Heart left ventricle (tissue), 16 donors: ENCODE measurements around the gene RELA. TPM values are rescaled to one million over a fixed set of nuclear protein-coding genes. Genes with fewer than 3 reads are reported as not detected.
"Not testable (repeated sequence)": the region's sequence is repeated elsewhere in the genome, so short reads cannot be mapped to it uniquely, and the experiment has no call there.

Experiments
- ATAC-seq, 4 donors: fragments of 200-7000 bp; cut with Tn5 transposase; one replicate each; pipeline ENCODE4 v1.9.1; 2020 to 2022; ENCODE audit warnings: moderate library complexity in 4 of 4, mild to moderate bottlenecking in 3 of 4, moderate number of reproducible peaks in 1 of 4
- DNase-seq, 5 donors: peaks; one replicate each; pipeline ENCODE4 v3.0.0-alpha.2; 2020
- H3K27ac ChIP-seq, 12 donors: fragments of 200-600 bp; sonication (generic) in 4 of 12; one replicate each; pipeline versions ENCODE4 v1.5.0 to v1.8.0; 2016 to 2022; ENCODE audit warnings: mild to moderate bottlenecking in 2 of 12
- H3K27me3 ChIP-seq, 9 donors: fragments of 200-600 bp; sonication (generic) in 2 of 9; one replicate each; pipeline versions ENCODE4 v1.5.1 to v1.8.0; 2016 to 2022; ENCODE audit warnings: mild to moderate bottlenecking in 3 of 9
- H3K36me3 ChIP-seq, 9 donors: fragments of 200-600 bp; sonication (generic) in 2 of 9; one replicate each; pipeline versions ENCODE4 v1.5.0 to v1.8.0; 2018 to 2022; ENCODE audit warnings: mild to moderate bottlenecking in 2 of 9
- H3K4me1 ChIP-seq, 12 donors: fragments of 200-600 bp; sonication (generic) in 4 of 12; one replicate each; pipeline versions ENCODE4 v1.5.0 to v1.8.0; 2016 to 2022; ENCODE audit warnings: mild to moderate bottlenecking in 3 of 12
- H3K4me3 ChIP-seq, 12 donors: fragments of 200-600 bp; sonication (generic) in 4 of 12; one replicate each; pipeline versions ENCODE4 v1.5.0 to v1.8.0; 2017 to 2022; ENCODE audit warnings: mild to moderate bottlenecking in 9 of 12, moderate library complexity in 4 of 12
- H3K9me3 ChIP-seq, 12 donors: fragments of 200-600 bp; sonication (generic) in 4 of 12; one replicate each; pipeline versions ENCODE4 v1.5.0 to v1.8.0; 2016 to 2022; ENCODE audit warnings: mild to moderate bottlenecking in 1 of 12
- CTCF ChIP-seq, 12 donors: fragments of 200-600 bp; sonication (generic) in 4 of 12; IDR thresholded peaks; one replicate each; pipeline versions ENCODE4 v1.5.0 to v1.8.0; 2018 to 2022; ENCODE audit warnings: antibody characterized with exemption in 12 of 12, mild to moderate bottlenecking in 5 of 12
- POLR2A ChIP-seq, 2 donors: fragments of 450-650 bp; IDR thresholded peaks; one replicate each; pipeline ENCODE4 v1.6.1; 2017; ENCODE audit warnings: antibody characterized with exemption in 2 of 2, mild to moderate bottlenecking in 2 of 2, moderate library complexity in 2 of 2
- WGBS, 4 donors: extraction: QIAGEN DNeasy Blood & Tissue Kit in 2 of 4; methylation state at CpG; one replicate each; pipeline versions ENCODE4 v1.1.5 to v1.1.7; 2013 to 2018; 5-methylcytosine and 5-hydroxymethylcytosine counted together
- intact Hi-C, 10 donors: fragments of 100-400 bp; cut with DNase I; formaldehyde crosslinking; loops; one replicate each; pipeline versions ENCODE4 v1.11.1 to v1.14.2; 2022
- polyA plus RNA-seq, 2 donors: library from polyadenylated mRNA; stranded (reverse); fragments of 200-250 nt; gene quantifications; one replicate each; pipeline ENCODE4 v1.2.3, GENCODE V29; 2013
- total RNA-seq, 9 donors: library from RNA; depleted of rRNA in 2 of 9; stranded (reverse); fragments of >200 nt in 2 of 9; fragmentation: NEBNext Ultra II Directional in 3 of 9; extraction: Animal tissue kit (Norgen Biotek cat#: 25700) in 3 of 9; gene quantifications; one replicate each; pipeline versions ENCODE4 v1.1.0 to v1.2.4, GENCODE V29; 2016 to 2023
- donor health status: ischemic (EF 13 %, LVEDD 7.1; RV severe dilation, severe dysfunction).
- donor health status: healthy with polysubstance abuse.
- donor health status: DM: no; HTN: yes; CAD: no.
- donor health status: DM: no; HTN: no; CAD: no.
- donor health status: ischemic (EF 25% LVEDD 6.9; RV normal size, moderate dysfunction).
- donor health status: ischemic (EF 25% LVEDD 5.7; RV mildly dilated, moderate dysfunction).
- donor health status: healthy.
- donor health status: DM: yes; HTN: yes; CAD: no.
- donor health status: ischemic (EF 35%, LVEDD 5.7; RV mildly dilated, moderate dysfunction).
- donor health status: nonischemic (EF 11% LVEDD 7.7; RV severe dilation, severe dysfunction).
- donor health status: DM: yes; HTN: yes; CAD: no.
- donor health status: PGD.
- donor health status: ischemic (EF 29% LVEDD 5.4; RV normal size, mild dysfunction).
- donor health status: nonischemic (EF 23%, LVEDD 6.1; RV moderate dilation, normal function).

Gene RELA
- total and polyA plus RNA-seq, 11 donors = 22.2 to 86.4 (median 42.3) TPM

- ATAC-seq (peak in 2 of 4 donors; percentile 61 to 86), DNase-seq (no peak)
- TF ChIP-seq POLR2A (IDR thresholded peaks at IDR 0.05) = no peak
- Histone ChIP-seq H3K36me3 (no peaks in the 10 kb centered on the region), H3K27ac (peak overlapping the region in 3 of 12 donors; percentile 4 to 18 (median 13)), H3K9me3 (no peaks in the 10 kb centered on the region), H3K27me3 (no peaks in the 10 kb centered on the region), H3K4me1 (peaks cover 0 to 8% (median 0%) of the 10 kb centered on the region in 12 donors), H3K4me3 (no peak overlapping the region)
- 52 to 72% (median 60%) methylated on average over 8 of the region's 8 CpGs for WGBS, 4 donors
- intact Hi-C loops = loop anchor here in 1 of 10 donors (2.0 kb wide), 1 partner anchor 19 kb away; no protein-coding TSS in a partner anchor
Observed at GRCh38 chr11:65685981-65686380, 23.3 kb upstream of the RELA start.

- H3K27ac ChIP-seq, H3K9me3 ChIP-seq, H3K27me3 ChIP-seq, DNase-seq, intact Hi-C loops, H3K4me3 ChIP-seq, H3K36me3 ChIP-seq, ATAC-seq, H3K4me1 ChIP-seq: not testable (repeated sequence)
- WGBS, 4 donors = 80 to 88% (median 85%) methylated on average over 6 of the region's 6 CpGs
Observed at GRCh38 chr11:65683480-65683879, 20.8 kb upstream of the RELA start.

- intact Hi-C loops = no loop called here
- H3K9me3 ChIP-seq = no peaks in the 10 kb centered on the region
- TF ChIP-seq POLR2A (IDR thresholded peaks at IDR 0.05) = no peak
- TF ChIP-seq CTCF (IDR thresholded peaks at IDR 0.05) = no peak
- ATAC-seq (no peak), DNase-seq (no peak)
- H3K36me3 ChIP-seq = no peaks in the 10 kb centered on the region
- no peak overlapping the region for H3K27ac ChIP-seq
- no peaks in the 10 kb centered on the region for H3K4me1 ChIP-seq
- H3K27me3 ChIP-seq = no peaks in the 10 kb centered on the region
- 82 to 90% (median 84%) methylated on average over 5 of the region's 5 CpGs for WGBS, 4 donors
- no peak overlapping the region for H3K4me3 ChIP-seq
Observed at GRCh38 chr11:65680192-65680743, 17.6 kb upstream of the RELA start.

- TF ChIP-seq CTCF (IDR thresholded peaks at IDR 0.05) = no peak
- no peak for TF ChIP-seq POLR2A (IDR thresholded peaks at IDR 0.05)
- Histone ChIP-seq H3K4me3 (no peak overlapping the region), H3K9me3 (no peaks in the 10 kb centered on the region), H3K4me1 (no peaks in the 10 kb centered on the region), H3K27ac (no peak overlapping the region), H3K27me3 (no peaks in the 10 kb centered on the region), H3K36me3 (no peaks in the 10 kb centered on the region)
- no peak for DNase-seq
- intact Hi-C loops = no loop called here
- 88 to 97% (median 93%) methylated on average over 1 to 2 of the region's 2 CpGs for WGBS, 4 donors
- ATAC-seq = no peak
Observed at GRCh38 chr11:65672982-65673381, 10.3 kb upstream of the RELA start.

- no peak for DNase-seq
- Histone ChIP-seq H3K27me3 (no peaks in the 10 kb centered on the region), H3K9me3 (no peaks in the 10 kb centered on the region), H3K27ac (no peak overlapping the region), H3K36me3 (no peaks in the 10 kb centered on the region), H3K4me3 (no peak overlapping the region), H3K4me1 (no peaks in the 10 kb centered on the region)
- intact Hi-C loops = no loop called here
- no peak for TF ChIP-seq CTCF (IDR thresholded peaks at IDR 0.05)
- TF ChIP-seq POLR2A (IDR thresholded peaks at IDR 0.05) = no peak
- ATAC-seq = no peak
Observed at GRCh38 chr11:65672180-65672860, 9.6 kb upstream of the RELA start.
